Loucy (cell line): Measurements from ENCODE around the gene TRAPPC12.

ENCODE experiments used
- H2AFZ ChIP-seq: fragments of 200-600 bp; sonication (generic); 2 replicates; pipeline ENCODE4 v1.6.0; 2016; ENCODE audit warnings: antibody characterized with exemption, mild to moderate bottlenecking, low read length, moderate library complexity
- H3F3A ChIP-seq: fragments of 200-600 bp; 2 replicates; pipeline ENCODE4 v1.6.0; 2016; ENCODE audit warnings: antibody characterized with exemption, low read depth, mild to moderate bottlenecking
- H3K27me3 ChIP-seq: fragments of 200-600 bp; sonication (generic); 2 replicates; pipeline ENCODE4 v1.6.1; 2014; ENCODE audit warnings: low read length, mild to moderate bottlenecking; ENCODE audit not compliant: insufficient read depth, poor library complexity, severe bottlenecking
- H3K36me3 ChIP-seq: fragments of 200-600 bp; sonication (generic); 2 replicates; pipeline ENCODE4 v1.6.1; 2016; ENCODE audit warnings: low read length; ENCODE audit not compliant: insufficient read depth
- H3K4me1 ChIP-seq: fragments of 200-600 bp; sonication (generic); 2 replicates; pipeline ENCODE4 v1.5.1; 2014; ENCODE audit warnings: low read length, mild to moderate bottlenecking; ENCODE audit not compliant: insufficient read depth, poor library complexity, severe bottlenecking
- H3K4me2 ChIP-seq: fragments of 200-600 bp; sonication (generic); 2 replicates; pipeline ENCODE4 v1.6.0; 2014; ENCODE audit warnings: antibody characterized with exemption, low read length, low read depth, mild to moderate bottlenecking; ENCODE audit not compliant: poor library complexity, severe bottlenecking
- H3K4me3 ChIP-seq: fragments of 200-600 bp; sonication (generic); 2 replicates; pipeline ENCODE4 v1.5.1; 2014; ENCODE audit warnings: low read length, mild to moderate bottlenecking, mixed read lengths; ENCODE audit not compliant: poor library complexity, severe bottlenecking
- H3K79me2 ChIP-seq: fragments of 200-600 bp; sonication (generic); 2 replicates; pipeline ENCODE4 v1.6.1; 2014; ENCODE audit warnings: low read length; ENCODE audit not compliant: insufficient read depth
- H3K9ac ChIP-seq: fragments of 200-600 bp; sonication (generic); 2 replicates; pipeline ENCODE4 v1.6.0; 2014; ENCODE audit warnings: mild to moderate bottlenecking, low read depth, low read length, moderate library complexity; ENCODE audit not compliant: poor library complexity, severe bottlenecking
- H3K9me2 ChIP-seq: fragments of 200-600 bp; sonication (generic); replicated peaks from 2 replicates; pipeline ENCODE4 v1.6.1; 2016; ENCODE audit warnings: low read depth, low read length, mixed read lengths
- H3K9me3 ChIP-seq: fragments of 200-600 bp; sonication (generic); 2 replicates; pipeline ENCODE4 v1.6.1; 2014; ENCODE audit warnings: mild to moderate bottlenecking, antibody characterized with exemption, low read length, low read depth; ENCODE audit not compliant: insufficient read depth
- H4K20me1 ChIP-seq: fragments of 200-600 bp; sonication (generic); 2 replicates; pipeline ENCODE4 v1.6.0; 2014; ENCODE audit warnings: antibody characterized with exemption, low read length, mild to moderate bottlenecking; ENCODE audit not compliant: insufficient read depth, poor library complexity, severe bottlenecking
- EZH2phosphoT487 ChIP-seq: fragments of 200-600 bp; IDR thresholded peaks from 2 replicates; pipeline ENCODE4 v1.6.1; 2018; ENCODE audit warnings: antibody characterized with exemption, mild to moderate bottlenecking, moderate library complexity, borderline replicate concordance
- TF ChIP-seq, protein P1 (sequence below): fragments of 200-600 bp; sonication (generic); conservative IDR thresholded peaks from 2 replicates; pipeline ENCODE4 v1.5.1; 2014; ENCODE audit warnings: mild to moderate bottlenecking, antibody characterized with exemption, low read length

TRAPPC12 gene

DNA sequence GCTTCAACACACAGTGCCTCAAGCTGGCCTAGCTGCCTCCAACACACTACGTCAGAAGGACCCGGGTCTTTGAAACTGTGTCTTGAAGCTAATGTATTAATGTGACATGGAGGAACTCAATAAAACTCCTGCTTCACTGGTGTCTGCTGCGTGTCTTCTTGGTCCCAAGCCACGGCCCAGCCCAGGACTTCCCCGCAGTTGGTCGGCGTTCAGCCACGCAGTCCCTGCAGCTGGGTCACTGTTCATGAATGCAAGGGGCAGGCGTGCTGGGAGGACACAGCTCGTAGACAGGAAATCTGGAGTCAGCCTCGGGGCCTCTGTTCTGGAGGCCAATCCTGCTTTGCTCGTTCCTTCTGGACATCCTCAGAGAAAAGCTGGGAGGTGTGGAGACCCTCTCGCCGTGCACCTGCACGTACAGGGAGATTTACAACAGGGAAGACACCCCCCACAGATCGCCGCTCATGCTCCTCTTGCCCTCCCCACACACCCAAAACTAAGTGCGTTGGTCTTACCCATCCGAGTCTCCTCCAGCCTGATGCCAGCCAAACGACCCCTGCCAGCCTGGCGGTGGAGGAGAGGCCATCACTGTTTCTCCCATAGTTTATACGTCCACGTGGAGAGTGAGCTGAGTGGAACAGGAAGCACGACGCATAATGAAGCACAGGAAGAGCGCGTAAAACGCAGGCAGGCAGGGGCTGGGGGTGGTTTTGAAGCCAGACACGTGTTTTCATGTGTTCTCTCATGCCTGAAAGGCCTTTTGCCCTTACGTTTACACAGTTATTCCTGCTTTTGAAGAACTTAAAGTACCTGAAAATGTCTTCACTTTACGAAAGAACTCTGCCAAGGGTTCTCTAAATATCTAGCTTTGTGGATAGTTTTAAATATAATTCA, 100.2 kb downstream of the TRAPPC12 start:
- Histone ChIP-seq H3K4me3 (no peak overlapping the region), H4K20me1 (no peaks in the 10 kb centered on the region), H2AFZ (no peak overlapping the region), H3K9me2 (no peaks in the 10 kb centered on the region), H3K36me3 (peaks cover 13% of the 10 kb centered on the region; the same call in 1 of the 2 replicates), H3K4me1 (no peaks in the 10 kb centered on the region), H3K9me3 (no peaks in the 10 kb centered on the region), H3F3A (no peaks in the 10 kb centered on the region), H3K79me2 (no peaks in the 10 kb centered on the region), H3K4me2 (no peak overlapping the region), H3K27me3 (no peaks in the 10 kb centered on the region), H3K9ac (no peak overlapping the region)
- no peak for TF ChIP-seq EZH2phosphoT487
- TF ChIP-seq, protein P1, sequence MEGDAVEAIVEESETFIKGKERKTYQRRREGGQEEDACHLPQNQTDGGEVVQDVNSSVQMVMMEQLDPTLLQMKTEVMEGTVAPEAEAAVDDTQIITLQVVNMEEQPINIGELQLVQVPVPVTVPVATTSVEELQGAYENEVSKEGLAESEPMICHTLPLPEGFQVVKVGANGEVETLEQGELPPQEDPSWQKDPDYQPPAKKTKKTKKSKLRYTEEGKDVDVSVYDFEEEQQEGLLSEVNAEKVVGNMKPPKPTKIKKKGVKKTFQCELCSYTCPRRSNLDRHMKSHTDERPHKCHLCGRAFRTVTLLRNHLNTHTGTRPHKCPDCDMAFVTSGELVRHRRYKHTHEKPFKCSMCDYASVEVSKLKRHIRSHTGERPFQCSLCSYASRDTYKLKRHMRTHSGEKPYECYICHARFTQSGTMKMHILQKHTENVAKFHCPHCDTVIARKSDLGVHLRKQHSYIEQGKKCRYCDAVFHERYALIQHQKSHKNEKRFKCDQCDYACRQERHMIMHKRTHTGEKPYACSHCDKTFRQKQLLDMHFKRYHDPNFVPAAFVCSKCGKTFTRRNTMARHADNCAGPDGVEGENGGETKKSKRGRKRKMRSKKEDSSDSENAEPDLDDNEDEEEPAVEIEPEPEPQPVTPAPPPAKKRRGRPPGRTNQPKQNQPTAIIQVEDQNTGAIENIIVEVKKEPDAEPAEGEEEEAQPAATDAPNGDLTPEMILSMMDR: no peak

DNA sequence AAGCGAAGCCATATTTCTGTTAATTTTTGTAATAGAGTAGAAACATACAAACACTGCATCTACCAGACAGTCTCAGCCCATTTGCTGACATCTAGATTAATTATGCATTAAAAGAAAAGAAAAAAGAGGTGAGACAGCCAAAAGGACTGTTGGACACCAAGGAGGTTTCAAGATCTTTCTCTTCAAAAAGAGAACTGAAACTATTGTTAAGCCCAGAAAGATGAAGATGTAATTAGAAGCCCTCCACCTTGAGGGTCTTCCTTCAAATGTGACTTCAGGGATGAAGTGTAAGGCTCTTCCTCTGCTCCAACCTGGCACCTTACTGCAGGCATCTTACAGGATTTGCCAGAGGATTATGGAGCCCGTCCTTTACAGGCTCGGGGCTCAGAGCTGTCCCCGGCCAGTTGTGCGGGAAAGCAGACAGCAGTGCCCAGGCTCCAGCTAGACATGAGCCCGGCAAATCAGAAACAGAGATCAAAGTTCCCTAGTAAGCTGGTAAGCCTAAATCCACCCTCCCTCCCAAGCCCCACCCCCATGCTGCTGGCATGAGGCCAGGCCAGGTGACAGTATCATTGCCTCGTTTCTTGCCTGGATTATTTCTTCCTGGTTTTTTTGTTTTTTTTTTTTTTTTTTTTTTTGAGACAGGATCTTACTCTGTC, 101.0 kb downstream of the TRAPPC12 start:
- Histone ChIP-seq H3K36me3 (peaks cover 13% of the 10 kb centered on the region; the same call in 1 of the 2 replicates), H3K79me2 (no peaks in the 10 kb centered on the region), H3K4me3 (no peak overlapping the region), H3F3A (no peaks in the 10 kb centered on the region), H3K27me3 (no peaks in the 10 kb centered on the region), H3K4me2 (no peak overlapping the region), H3K9me3 (no peaks in the 10 kb centered on the region), H2AFZ (no peak overlapping the region), H4K20me1 (no peaks in the 10 kb centered on the region), H3K9ac (no peak overlapping the region), H3K4me1 (no peaks in the 10 kb centered on the region), H3K9me2 (no peaks in the 10 kb centered on the region)
- TF ChIP-seq, protein P1: no peak
- no peak for TF ChIP-seq EZH2phosphoT487

DNA sequence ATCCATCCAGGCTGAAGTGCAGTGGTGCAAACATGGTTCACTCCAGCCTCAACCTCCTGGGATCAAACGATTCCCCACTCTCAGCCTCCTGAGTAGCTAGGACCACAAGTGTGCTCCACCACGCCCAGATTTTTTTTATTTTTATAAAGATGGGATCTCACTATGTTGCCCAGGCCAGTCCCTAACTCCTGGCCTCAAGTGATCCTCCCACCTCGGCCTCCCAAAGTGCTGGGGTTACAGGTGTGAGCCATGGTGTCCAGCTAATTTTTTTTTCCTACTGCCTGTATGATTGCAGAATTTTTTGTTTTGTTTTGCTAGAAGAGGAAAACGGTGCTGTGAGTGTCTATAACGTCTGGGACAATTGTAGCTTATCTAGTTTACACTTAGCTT, 101.5 kb downstream of the TRAPPC12 start:
- Histone ChIP-seq H3K4me3 (no peak overlapping the region), H3K9ac (no peak overlapping the region), H3K79me2 (no peaks in the 10 kb centered on the region), H3K27me3 (no peaks in the 10 kb centered on the region), H3K4me2 (no peak overlapping the region), H3K9me2 (no peaks in the 10 kb centered on the region), H3K36me3 (peaks cover 13% of the 10 kb centered on the region; the same call in 1 of the 2 replicates), H3K9me3 (no peaks in the 10 kb centered on the region), H3K4me1 (no peaks in the 10 kb centered on the region), H3F3A (no peaks in the 10 kb centered on the region), H4K20me1 (no peaks in the 10 kb centered on the region), H2AFZ (no peak overlapping the region)
- no peak for TF ChIP-seq EZH2phosphoT487
- TF ChIP-seq, protein P1: no peak
